Activated effector memory CD4-positive, alpha-beta T cell treated with anti-CD3 and anti-CD28 coated beads, Interleukin-2, amount 50 U/mL, for 16 hours (primary cell): Measurements from ENCODE around the gene COQ10A.

ENCODE experiments used
- DNase-seq: peaks from one replicate; pipeline ENCODE4 v3.0.0-alpha.2; 2020

The COQ10A gene

GRCh38 chr12:56266693-56267442, at the start of gene COQ10A:
Gene COQ10A, plus strand, starts transcription at chr12:56266942. Its CDS starts 177 bp downstream, at chr12:56267119.
- peak; percentile 95 for DNase-seq

DNA sequence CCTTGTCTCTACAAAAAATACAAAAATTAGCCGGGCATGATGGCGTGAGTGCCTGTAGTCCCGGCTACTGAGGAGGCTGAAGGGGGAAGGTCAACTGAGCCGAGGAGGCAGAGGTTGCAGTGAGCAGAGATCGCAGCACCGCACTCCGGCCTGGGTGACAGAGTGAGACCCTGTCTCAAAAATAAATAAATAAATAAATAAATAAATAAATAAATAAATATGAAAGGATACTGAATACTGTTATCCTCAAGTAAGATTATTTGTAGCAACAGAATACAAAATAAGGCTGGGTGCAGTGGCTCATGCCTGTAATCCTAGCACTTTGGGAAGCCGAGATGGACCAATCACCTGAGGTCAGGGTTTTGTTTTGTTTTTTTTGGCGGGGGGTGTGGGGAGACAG, 46.9 kb upstream of the COQ10A start:
- no peak for DNase-seq

DNA sequence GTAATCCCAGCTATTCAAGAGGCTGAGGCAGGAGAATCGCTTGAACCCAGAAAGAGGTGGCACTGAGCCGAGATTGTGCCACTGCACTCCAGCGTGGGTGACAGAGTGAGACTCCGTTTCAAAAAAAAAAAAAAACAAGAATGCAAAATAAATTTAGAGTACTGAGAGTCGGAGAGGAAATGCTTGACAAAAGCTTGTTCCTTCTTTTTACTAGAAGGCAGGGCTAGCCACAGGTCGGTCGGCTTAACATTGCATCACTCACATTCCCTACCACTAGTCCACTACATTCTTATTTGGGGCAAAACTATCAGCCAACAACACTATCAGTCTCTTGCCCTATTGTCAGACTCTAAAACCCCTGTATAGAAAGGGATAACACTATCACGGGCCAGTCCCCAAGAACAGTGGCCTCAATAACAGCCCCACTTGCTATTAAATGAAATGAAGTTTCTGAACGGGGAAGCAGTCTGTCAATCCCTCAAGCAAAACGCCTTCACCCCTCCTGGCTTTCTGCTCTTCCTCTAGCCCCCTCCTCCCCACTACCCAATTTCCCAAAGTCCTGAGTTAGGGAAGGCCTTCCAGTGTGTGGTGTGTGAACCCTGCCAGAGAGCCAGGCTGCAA, 46.0 kb upstream of the COQ10A start:
- no peak for DNase-seq

DNA sequence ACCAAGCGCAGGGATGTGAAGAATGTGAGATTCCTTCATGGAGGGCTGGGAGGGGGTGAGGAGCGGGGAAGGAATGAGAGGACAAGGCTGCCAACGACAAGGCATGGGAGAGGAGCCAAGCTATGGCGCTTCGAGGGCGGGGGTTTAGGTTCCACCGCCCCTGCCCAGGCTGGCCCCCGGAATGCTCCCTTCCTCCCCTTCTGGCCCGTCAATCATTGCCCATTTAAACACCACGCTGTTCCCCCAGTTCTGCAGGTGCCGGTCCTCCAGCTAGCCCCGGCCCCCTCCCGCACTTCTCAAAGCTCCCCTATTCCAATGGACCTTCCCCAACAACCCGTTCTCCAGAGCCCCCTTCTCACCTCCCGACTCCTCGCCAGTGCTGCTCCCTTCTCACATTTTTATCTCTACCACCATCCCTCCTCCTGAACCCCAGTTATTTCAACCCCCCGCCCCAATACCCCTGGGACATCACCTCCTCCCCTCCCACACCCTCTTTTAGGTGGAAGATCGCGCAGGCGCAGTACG, 45.4 kb upstream of the COQ10A start:
- DNase-seq, result no peak

DNA sequence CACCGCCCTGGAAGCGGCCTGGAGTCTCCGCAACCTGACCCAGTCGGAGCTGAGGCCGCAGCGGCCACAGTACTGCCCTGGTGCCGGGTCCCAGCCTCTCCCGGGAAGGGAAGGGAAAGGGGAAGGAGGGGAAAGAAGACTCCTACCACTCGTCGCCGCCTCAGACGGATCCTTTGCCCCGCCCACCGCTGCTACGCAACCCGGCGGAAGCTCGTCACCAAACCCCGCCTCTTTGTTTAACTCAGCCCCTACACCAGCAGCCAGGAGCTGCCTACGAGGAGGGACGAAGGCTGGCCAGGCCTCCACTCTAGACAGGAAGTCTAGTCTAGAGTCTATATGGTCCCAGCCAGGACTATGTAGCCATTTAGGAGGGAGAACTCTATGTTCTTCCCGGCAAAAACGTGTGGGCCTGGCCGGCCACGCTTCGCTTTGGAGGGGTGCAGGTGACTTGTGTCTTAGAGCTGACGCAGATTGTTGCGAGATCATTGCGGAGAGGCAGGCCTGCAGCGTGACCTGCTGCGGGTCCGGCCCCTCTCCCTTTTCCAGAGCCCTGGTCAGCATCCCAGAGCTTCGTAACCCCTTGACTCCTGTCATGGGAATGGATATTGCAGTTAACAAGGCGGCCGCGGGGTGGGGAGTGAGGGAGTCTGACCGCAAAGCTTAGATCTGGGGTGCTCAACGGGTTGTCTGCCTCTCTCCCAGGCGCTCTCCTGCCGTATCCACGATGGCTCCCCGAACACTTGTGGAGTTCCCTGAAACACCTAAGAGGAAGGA, 44.8 kb upstream of the COQ10A start, which contains the start of gene RNF41:
RNF41 (minus strand) TSS at position 166 of the 774 bp plus-strand sequence. CDS start 7,875 bp downstream, outside the sequence.
- DNase-seq, result peak; percentile 97

DNA sequence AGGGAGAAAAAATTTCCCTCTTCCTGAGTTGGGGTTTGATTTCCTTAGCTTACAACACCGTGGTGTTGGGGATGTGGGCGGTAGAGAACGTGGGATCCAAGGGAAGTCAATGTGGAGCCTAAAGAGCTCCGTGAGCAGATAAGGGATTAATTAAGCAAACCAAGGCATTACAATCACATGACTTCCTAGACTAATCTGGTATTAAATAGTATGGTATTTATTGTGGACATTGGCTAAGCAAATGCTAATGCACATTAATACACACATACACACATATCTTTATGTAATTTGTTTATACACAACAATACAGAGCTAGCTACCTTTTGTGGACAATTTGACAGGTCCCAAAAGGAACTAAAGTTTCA, 44.2 kb upstream of the COQ10A start:
- no peak for DNase-seq

- DNase-seq, result no peak
Observed at GRCh38 chr12:56223571-56224101, 43.1 kb upstream of the COQ10A start.

DNA sequence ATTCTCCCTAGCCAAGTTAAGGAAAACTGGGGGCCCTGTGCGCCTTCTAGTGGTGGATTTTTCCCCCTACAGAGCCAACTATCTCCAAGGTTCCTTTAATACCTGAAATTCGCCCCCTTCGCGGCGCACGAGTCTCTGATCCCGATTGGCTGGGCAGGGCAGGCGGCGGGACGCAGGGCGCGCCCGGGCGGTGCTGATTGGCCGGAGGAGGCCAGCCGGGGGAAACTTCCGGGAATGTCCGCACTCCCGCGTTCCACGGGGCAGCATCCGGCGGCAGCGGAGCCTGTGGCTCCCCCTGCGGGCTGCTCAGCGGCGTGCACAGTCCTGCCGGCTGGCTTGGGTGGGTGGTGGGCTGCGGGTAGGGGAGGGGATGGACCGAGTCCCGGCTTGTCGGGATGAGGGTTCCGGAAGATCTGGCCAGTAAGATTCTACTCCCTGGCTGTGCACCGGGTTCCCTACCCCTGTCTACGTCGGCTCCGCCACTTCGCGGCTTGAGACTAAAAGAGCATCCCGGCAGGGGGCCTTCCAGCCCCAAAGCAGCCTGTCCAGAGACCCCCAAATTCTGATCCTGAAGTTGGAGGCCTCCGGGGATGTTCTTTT, 42.5 kb upstream of the COQ10A start, which contains the start of gene NABP2:
NABP2 (plus strand) TSS at position 241 of the 600 bp plus-strand sequence. CDS start 515 bp downstream, outside the sequence.
- DNase-seq, result peak; percentile 98

- DNase-seq, result no peak
Observed at GRCh38 chr12:56224954-56225353, 41.8 kb upstream of the COQ10A start.

DNA sequence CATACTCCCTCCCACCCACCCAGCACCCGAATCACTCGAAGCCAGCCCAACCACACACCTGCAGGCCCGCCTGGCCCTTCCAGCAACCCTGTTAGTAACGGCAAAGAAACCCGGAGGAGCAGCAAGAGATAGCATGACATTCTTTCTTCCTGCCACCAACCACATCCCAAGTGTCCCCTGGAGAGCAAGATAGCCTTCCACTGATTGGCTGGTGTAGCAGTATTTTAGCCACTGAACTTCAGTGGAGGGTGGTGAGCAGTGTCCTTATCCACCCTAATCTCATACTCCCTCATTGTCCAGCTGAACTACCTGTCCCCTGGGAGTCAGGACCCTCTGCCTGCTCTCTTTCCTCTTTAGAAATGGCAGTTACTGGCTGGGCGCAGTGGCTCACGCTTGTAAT, 37.7 kb upstream of the COQ10A start:
- no peak for DNase-seq

GRCh38 chr12:56229916-56230431, 36.8 kb upstream of the COQ10A start, which contains the start of gene SLC39A5:
Gene SLC39A5, plus strand, starts transcription at chr12:56230051. Its CDS starts 1,224 bp downstream, at chr12:56231275.
- no peak for DNase-seq

DNA sequence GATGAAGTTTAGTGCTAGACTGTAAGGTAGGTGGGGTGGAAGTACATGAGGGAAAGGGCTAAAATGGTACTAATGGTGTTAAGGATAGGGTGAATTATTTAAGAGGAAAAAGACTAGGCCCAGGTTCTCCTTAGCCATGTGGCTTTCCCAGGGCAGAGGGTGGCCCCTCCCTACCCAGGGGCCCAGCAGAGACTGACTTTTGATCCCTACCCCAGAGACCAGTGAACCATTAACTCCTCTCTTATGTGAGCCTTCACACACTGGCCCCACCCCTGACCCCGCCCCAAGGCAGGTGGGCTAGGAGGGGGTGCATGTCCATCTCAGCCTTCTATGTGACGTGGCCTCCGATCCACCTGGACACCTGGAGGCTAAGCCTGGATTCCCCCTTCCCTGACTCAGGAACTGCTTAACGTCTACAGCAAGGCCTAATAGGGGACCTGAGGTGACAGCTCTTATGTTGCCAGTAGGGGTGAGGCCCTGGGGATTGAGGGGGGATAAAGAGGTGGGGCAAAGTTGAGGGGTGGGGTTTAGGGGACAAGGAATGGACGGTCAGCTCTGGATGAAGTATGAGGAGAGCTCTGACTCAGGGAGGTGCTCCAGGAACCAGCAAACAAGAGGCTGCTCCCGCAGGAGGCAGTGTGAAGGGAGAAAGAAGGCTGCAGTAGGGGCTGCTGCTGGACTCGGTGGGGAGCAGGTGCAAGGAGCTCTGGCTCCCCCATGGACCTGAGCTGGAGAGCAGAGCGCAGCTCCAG, 36.1 kb upstream of the COQ10A start:
- DNase-seq, result no peak

DNA sequence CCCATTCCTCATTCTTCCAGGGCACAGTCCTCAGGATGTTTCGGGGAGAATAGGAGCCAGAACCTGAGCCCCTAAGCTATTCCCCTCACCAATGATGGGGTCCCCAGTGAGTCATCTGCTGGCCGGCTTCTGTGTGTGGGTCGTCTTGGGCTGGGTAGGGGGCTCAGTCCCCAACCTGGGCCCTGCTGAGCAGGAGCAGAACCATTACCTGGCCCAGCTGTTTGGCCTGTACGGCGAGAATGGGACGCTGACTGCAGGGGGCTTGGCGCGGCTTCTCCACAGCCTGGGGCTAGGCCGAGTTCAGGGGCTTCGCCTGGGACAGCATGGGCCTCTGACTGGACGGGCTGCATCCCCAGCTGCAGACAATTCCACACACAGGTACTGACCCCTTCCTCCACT, 35.6 kb upstream of the COQ10A start:
- no peak for DNase-seq

GRCh38 chr12:56234746-56235436, 31.9 kb upstream of the COQ10A start:
- no peak for DNase-seq

GRCh38 chr12:56236091-56236490, 30.7 kb upstream of the COQ10A start:
- no peak for DNase-seq

DNA sequence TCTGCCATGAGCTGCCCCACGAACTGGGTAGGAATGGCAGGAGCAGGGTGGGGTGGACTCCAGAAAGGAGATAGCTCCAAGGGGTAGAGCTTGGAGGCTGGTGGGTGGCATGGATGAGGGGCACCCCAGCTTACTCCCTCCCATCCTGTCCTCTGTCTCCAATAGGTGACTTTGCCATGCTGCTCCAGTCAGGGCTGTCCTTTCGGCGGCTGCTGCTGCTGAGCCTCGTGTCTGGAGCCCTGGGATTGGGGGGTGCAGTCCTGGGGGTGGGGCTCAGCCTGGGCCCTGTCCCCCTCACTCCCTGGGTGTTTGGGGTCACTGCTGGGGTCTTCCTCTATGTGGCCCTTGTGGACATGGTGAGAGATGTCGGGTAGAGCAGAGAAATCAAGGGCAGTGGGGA, 29.8 kb upstream of the COQ10A start:
- no peak for DNase-seq

- DNase-seq, result no peak
Observed at GRCh38 chr12:56237552-56237951, 29.2 kb upstream of the COQ10A start.

DNA sequence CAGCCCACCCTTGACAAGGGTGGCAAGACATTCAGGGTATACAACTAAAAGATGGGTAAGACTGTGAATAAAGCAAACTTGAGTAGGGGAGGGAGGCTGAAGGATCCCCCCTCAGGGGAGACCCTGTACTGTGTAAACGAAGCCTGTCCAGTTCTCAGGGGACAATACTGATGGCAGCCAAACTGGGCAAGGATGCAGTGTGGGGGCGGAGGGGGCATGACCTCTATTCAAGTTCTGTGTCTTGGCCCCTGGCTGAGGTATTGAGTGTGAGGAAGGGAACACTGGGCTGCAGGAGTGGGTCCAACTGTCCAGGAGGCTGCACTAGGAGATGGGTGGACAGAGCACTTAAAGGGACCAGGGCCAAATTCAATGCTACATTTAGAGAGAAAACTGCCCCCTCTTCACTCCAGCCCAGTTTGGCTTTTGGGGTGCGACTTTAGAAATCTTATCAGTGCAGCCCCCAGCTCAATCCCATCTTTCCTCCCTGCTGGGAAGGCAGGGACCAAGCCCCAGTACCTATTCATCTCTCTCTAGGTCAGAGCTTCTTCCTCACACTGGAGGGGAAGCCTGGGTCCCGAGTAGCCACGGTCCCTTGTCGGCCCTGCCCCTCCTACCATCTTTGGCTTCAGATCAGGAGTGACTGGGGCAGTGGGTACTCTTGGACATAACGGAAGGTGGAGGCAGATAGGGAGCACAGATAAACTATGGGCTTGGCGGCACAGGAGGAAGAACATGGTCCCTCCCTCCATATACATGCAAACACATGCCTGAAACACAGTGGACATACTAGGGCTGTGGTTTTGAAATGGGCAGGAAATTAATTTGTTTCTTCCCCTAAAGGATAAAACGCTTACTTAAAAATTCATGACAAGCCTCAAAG, 25.1 kb upstream of the COQ10A start:
- no peak for DNase-seq

DNA sequence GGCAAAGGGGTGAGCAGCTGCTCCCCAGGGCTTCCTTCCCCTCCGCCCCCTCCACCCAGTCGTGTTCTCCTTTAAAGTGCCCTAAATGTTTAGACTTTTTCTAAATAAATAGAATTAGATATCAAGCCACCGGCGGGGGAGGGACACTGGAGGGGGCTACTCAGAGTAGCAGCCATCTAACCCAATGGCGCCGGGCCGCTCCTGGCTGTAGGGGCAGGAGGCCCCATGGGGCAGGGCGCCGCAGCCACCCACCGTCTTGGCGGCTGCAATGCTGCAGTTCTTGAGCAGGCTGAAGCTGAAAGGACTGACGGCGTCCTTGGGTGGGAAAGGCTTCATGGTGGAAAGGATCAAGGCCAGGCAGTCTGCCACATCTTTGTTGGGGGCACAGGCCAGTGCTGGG, 23.8 kb upstream of the COQ10A start:
- no peak for DNase-seq

DNA sequence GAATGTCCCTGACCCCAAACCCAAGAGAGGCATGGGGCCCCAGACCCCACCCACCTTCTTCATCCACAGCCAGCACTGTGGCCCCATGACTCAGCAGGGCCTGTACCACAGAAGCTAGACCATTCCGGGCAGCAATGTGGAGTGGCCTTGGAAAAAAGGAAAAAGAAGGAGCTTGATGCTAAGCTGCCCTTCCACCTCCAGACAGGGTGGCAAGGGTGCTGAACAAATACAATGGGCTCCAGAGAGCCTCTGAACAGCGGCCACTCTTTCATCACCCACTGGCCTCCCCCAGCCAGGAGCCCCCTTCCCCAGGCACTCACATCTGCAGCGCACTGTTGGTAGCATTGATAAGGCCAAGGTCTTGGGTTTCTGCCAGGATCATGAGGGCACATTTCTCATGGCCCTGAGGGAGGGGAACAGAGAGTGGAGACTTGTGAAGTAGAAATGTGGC, 23.0 kb upstream of the COQ10A start:
- DNase-seq, result no peak
